K562 (cell line): ENCODE results near the gene RNF151. TPM values are rescaled to one million over a fixed set of nuclear protein-coding genes. Genes with fewer than 3 reads are reported as not detected.

Experiments used
- ARNT ChIP-seq, 2 experiments: fragments of 450-650 bp; IDR thresholded peaks; 2 replicates each; pipeline ENCODE4 v1.6.1; 2016; ENCODE audit warnings: mild to moderate bottlenecking in 1 of 2
- BMI1 ChIP-seq: fragments of 150-350 bp; IDR thresholded peaks from 2 replicates; pipeline ENCODE4 v1.6.1; 2014; ENCODE audit warnings: low read length
- BRD4 ChIP-seq: fragments of 200-600 bp; sonication (generic); IDR thresholded peaks from 2 replicates; pipeline ENCODE4 v1.6.1; 2017; ENCODE audit warnings: inconsistent platforms
- E2F3 ChIP-seq: fragments of 250-450 bp; sonication (Bioruptor Pico); IDR thresholded peaks from 2 replicates; pipeline ENCODE4 v1.4.0; 2020; ENCODE audit warnings: mild to moderate bottlenecking
- ELF1 ChIP-seq: fragments of 200-800 bp; sonication (Bioruptor generic); IDR thresholded peaks from 2 replicates; pipeline ENCODE4 v1.6.1; 2016; ENCODE audit warnings: missing genetic modification characterization, missing compliant biosample characterization
- EP300 ChIP-seq: IDR thresholded peaks from 2 replicates; pipeline ENCODE4 v1.6.1; 2012; ENCODE audit warnings: low read length, improper control_type of control experiment
- FOXK1 ChIP-seq: sonication (generic); formaldehyde crosslinking; IDR thresholded peaks from 2 replicates; pipeline ENCODE4 v1.8.0; 2022; ENCODE audit warnings: missing genetic modification reagents, mild to moderate bottlenecking, borderline replicate concordance
- NR2C2 ChIP-seq, 2 experiments: fragments of 200-800 bp in 1 of 2; sonication (Bioruptor generic) in 1 of 2; sonication (generic) in 1 of 2; formaldehyde crosslinking in 1 of 2; IDR thresholded peaks; 2 replicates each; pipeline versions ENCODE4 v1.6.1 to v1.8.0; 2016 to 2022; ENCODE audit warnings: mild to moderate bottlenecking in 1 of 2, missing compliant biosample characterization in 1 of 2, missing genetic modification characterization in 1 of 2, missing genetic modification reagents in 1 of 2
- POLR3G ChIP-seq: IDR thresholded peaks from 2 replicates; pipeline ENCODE4 v1.6.1; 2011; ENCODE audit not compliant: insufficient read length, insufficient replicate concordance; ENCODE audit errors: extremely low read depth
- TAF15 ChIP-seq: fragments of 200-400 bp; formaldehyde crosslinking; IDR thresholded peaks from 2 replicates; pipeline ENCODE4 v1.6.1; 2017; ENCODE audit warnings: mild to moderate bottlenecking, low read depth, low read length, moderate library complexity
- XRCC5 ChIP-seq: fragments of 200-400 bp; formaldehyde crosslinking; IDR thresholded peaks from 2 replicates; pipeline ENCODE4 v1.6.1; 2017; ENCODE audit warnings: low read depth, mild to moderate bottlenecking, low read length
- ZBTB49 ChIP-seq: sonication (generic); formaldehyde crosslinking; IDR thresholded peaks from 2 replicates; pipeline ENCODE4 v1.8.0; 2022; ENCODE audit warnings: missing genetic modification reagents, mild to moderate bottlenecking, borderline replicate concordance
- ZNF780A ChIP-seq: fragments of 250-450 bp; sonication (Bioruptor Pico); IDR thresholded peaks from 2 replicates; pipeline ENCODE4 v1.5.0; 2021; ENCODE audit warnings: mild to moderate bottlenecking
- polyA plus RNA-seq, 8 experiments: library from polyadenylated mRNA; depleted of rRNA in 4 of 8; stranded (reverse) in 5 of 8; unstranded in 3 of 8; fragments of >200 nt; fragmentation: Nextera tagmentation in 2 of 8; fragmentation: Illumina TruSeq in 1 of 8; extraction: Ambion mirVana in 2 of 8; extraction: Trizol in 1 of 8; gene quantifications; 2 replicates each; pipeline versions ENCODE4 v1.2.1 to v1.2.3, GENCODE V29; 2011 to 2014; ENCODE audit warnings: inconsistent platforms in 1 of 8, missing spikeins in 1 of 8
- total RNA-seq, 7 experiments: library from RNA; depleted of rRNA in 6 of 7; stranded (reverse); fragments of >200 nt in 6 of 7; fragmentation: Illumina TruSeq in 2 of 7; extraction: Trizol in 2 of 7; gene quantifications; 2 replicates each; pipeline versions ENCODE4 v1.2.1 to v1.2.3, GENCODE V29; 2011 to 2021; ENCODE audit warnings: low replicate concordance in 1 of 7
- TF ChIP-seq, protein P1 (sequence below), 2 experiments: fragments of 450-650 bp; IDR thresholded peaks; 2 replicates each; pipeline ENCODE4 v1.6.1; 2016; ENCODE audit warnings: mild to moderate bottlenecking in 2 of 2, borderline replicate concordance in 1 of 2, low read depth in 1 of 2, moderate library complexity in 1 of 2
- TF ChIP-seq, protein P2 (sequence below), 2 experiments: IDR thresholded peaks; 2 replicates each; pipeline ENCODE4 v1.6.1; 2011; ENCODE audit warnings: borderline replicate concordance in 1 of 2, control low read depth in 1 of 2, low read depth in 1 of 2, low read length in 1 of 2, mild to moderate bottlenecking in 1 of 2, mixed read lengths in 1 of 2, moderate library complexity in 1 of 2; ENCODE audit not compliant: insufficient read depth in 1 of 2, insufficient read length in 1 of 2, poor library complexity in 1 of 2, severe bottlenecking in 1 of 2; ENCODE audit errors: extremely low read depth in 1 of 2

RNF151 gene
- total and polyA plus RNA-seq, 9 of the 15 experiments (the other 6 are each of a cell fraction or from before 2014, with no cell fraction given), result not detected

DNA sequence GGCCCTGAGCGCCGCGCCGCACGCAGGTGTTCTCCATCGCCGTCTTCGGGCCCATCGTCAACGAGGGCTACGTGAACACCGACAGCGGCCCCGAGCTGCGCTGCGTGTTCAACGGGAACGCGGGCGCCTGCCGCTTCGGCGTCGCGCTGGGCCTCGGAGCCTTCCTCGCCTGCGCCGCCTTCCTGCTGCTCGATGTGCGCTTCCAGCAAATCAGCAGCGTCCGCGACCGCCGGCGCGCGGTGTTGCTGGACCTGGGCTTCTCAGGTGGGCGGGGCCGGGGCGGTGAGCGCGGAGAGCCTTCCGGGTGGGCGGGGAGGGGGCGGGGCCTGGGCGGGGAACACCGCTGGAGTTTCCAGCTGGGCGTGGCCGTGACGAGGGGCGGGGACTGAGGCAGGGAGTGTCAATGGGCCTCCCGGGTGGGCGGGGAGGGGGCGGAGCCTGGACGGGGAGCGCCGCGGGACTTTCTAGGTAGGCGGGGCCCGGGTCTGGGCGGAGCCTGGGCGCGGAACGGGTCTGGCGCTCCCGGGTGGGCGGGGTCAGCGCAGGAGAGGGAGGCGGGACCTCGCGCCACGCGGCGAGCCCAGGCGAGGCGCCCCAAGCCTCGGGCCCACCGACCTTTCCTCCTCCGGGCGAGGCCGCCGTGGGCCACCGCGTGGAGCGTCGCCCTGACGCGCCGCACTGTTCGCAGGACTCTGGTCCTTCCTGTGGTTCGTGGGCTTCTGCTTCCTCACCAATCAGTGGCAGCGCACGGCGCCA, 25.5 kb downstream of the RNF151 start (continued):
- TF ChIP-seq, protein P1, sequence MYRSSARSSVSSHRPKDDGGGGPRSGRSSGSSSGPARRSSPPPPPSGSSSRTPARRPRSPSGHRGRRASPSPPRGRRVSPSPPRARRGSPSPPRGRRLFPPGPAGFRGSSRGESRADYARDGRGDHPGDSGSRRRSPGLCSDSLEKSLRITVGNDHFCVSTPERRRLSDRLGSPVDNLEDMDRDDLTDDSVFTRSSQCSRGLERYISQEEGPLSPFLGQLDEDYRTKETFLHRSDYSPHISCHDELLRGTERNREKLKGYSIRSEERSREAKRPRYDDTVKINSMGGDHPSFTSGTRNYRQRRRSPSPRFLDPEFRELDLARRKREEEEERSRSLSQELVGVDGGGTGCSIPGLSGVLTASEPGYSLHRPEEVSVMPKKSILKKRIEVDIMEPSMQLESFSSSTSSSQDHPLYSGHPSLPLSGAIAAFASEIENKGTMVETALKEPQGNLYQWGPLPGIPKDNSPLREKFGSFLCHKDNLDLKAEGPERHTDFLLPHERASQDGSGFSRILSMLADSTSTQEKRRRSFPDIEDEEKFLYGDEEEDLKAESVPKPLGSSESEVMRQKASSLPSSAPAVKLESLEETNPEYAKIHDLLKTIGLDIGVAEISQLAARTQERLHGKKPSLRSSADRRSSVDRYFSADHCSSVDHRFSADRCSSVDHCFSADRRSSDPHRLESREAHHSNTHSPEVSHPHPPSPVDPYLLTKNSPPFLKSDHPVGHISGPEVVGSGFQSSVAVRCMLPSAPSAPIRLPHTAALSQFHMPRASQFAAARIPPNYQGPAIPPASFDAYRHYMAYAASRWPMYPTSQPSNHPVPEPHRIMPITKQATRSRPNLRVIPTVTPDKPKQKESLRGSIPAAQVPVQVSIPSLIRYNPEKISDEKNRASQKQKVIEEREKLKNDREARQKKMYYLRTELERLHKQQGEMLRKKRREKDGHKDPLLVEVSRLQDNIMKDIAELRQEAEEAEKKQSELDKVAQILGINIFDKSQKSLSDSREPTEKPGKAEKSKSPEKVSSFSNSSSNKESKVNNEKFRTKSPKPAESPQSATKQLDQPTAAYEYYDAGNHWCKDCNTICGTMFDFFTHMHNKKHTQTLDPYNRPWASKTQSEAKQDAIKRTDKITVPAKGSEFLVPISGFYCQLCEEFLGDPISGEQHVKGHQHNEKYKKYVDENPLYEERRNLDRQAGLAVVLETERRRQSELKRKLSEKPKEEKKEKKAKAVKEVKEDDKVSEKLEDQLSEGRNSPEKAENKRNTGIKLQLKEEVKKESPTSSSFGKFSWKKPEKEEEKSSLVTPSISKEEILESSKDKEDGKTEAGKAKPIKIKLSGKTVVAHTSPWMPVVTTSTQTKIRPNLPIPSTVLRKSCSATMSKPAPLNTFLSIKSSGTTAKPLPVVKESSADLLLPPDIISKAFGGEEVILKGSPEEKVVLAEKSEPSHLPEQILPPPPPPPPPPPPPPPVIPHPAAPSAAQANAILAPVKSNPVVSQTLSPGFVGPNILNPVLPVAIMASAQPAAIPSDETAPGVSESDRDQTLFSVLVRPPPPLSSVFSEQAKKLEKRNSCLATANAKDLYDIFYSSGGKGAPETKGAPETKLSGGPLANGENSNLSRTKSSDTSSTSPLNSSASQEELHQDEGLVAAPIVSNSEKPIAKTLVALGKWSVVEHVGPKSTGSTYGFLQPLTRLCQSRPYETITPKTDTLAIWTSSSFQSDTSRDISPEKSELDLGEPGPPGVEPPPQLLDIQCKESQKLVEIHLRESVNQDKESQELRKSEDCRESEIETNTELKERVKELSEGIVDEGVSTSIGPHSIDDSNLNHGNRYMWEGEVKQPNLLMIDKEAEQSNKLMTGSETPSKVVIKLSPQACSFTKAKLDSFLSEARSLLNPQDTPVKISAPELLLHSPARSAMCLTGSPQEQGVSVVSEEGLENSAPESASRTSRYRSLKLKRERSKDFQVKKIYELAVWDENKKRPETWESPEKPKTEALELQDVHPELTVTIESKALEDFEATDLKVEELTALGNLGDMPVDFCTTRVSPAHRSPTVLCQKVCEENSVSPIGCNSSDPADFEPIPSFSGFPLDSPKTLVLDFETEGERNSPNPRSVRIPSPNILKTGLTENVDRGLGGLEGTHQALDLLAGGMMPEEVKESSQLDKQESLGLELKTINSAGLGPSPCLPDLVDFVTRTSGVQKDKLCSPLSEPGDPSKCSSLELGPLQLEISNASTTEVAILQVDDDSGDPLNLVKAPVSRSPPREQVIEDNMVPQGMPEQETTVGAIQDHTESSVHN (IDR thresholded peaks at IDR 0.05; ENCODE audit: borderline replicate concordance in 1 of 2, low read depth in 1 of 2), result no peak
- TF ChIP-seq ARNT (IDR thresholded peaks at IDR 0.05) (no peak), BMI1 (no peak), E2F3 (CRISPR knock-in tag) (peak; percentile 84), TAF15 (no peak), BRD4 (no peak), ZBTB49 (CRISPR knock-in tag) (no peak), FOXK1 (CRISPR knock-in tag) (no peak), EP300 (no peak), XRCC5 (no peak), ZNF780A (CRISPR knock-in tag) (no peak), ELF1 (tag) (peak; percentile 80), NR2C2 (CRISPR knock-in tag; IDR thresholded peaks at IDR 0.05) (peak; percentile 83), NR2C2 (tag; IDR thresholded peaks at IDR 0.05) (no peak; the same call in 1 of the 2 replicates), POLR3G (no peak)
- TF ChIP-seq, protein P2, sequence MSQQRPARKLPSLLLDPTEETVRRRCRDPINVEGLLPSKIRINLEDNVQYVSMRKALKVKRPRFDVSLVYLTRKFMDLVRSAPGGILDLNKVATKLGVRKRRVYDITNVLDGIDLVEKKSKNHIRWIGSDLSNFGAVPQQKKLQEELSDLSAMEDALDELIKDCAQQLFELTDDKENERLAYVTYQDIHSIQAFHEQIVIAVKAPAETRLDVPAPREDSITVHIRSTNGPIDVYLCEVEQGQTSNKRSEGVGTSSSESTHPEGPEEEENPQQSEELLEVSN (IDR thresholded peaks at IDR 0.05; ENCODE audit: borderline replicate concordance in 1 of 2, extremely low read depth in 1 of 2, insufficient read depth in 1 of 2, insufficient read length in 1 of 2, low read depth in 1 of 2, low read length in 1 of 2, poor library complexity in 1 of 2, severe bottlenecking in 1 of 2), result peak; percentile 96 to 98
